GM19351 (cell line): Measurements from ENCODE around the gene TRMT5.

Source experiments
- ATAC-seq: cut with Tn5 transposase; IDR thresholded peaks from one replicate; pipeline ENCODE4 v1.9.1; 2021; ENCODE audit warnings: mild to moderate bottlenecking, moderate library complexity; ENCODE audit not compliant: unreplicated experiment

The TRMT5 gene

GRCh38 chr14:60980811-60981632 lies at the start of gene TRMT5, which contains the start of gene SLC38A6:
TRMT5 (minus strand) TSS chr14:60981079; CDS start chr14:60980973, 106 bp downstream.
SLC38A6 (plus strand) TSS chr14:60981245; CDS start chr14:60981278, 33 bp downstream.
- ATAC-seq = peak; percentile 80

- ATAC-seq = no peak
These were observed 45.6 kb upstream of the TRMT5 start for GRCh38 chr14:61026526-61026925.

- peak; percentile 53 for ATAC-seq
These were observed 44.7 kb upstream of the TRMT5 start for GRCh38 chr14:61025251-61026223.

GRCh38 chr14:61019537-61019936 lies 38.7 kb upstream of the TRMT5 start:
- ATAC-seq = no peak

GRCh38 chr14:61003571-61003970 lies 22.7 kb upstream of the TRMT5 start:
- no peak for ATAC-seq

GRCh38 chr14:60999536-60999935 lies 18.7 kb upstream of the TRMT5 start:
- no peak for ATAC-seq

GRCh38 chr14:60998617-60999016 lies 17.7 kb upstream of the TRMT5 start:
- no peak for ATAC-seq

GRCh38 chr14:60989599-60989998 lies 8.7 kb upstream of the TRMT5 start:
- ATAC-seq = no peak

GRCh38 chr14:60986500-60986899 lies 5.6 kb upstream of the TRMT5 start:
- ATAC-seq = no peak

GRCh38 chr14:60984196-60984595 lies 3.3 kb upstream of the TRMT5 start:
- no peak for ATAC-seq

GRCh38 chr14:60981633-60982455 lies 965 bp upstream of the TRMT5 start:
- no peak for ATAC-seq

GRCh38 chr14:60977847-60978246 lies 3.0 kb downstream of the TRMT5 start:
- ATAC-seq = no peak

- ATAC-seq = no peak
These were observed 5.3 kb downstream of the TRMT5 start for GRCh38 chr14:60975551-60975950.

- ATAC-seq = no peak
These were observed 6.7 kb downstream of the TRMT5 start for GRCh38 chr14:60974090-60974651.

GRCh38 chr14:60973070-60973469 lies 7.8 kb downstream of the TRMT5 start:
- ATAC-seq = no peak

- no peak for ATAC-seq
These were observed 8.6 kb downstream of the TRMT5 start for GRCh38 chr14:60972295-60972694.

GRCh38 chr14:60971271-60971670 lies 9.6 kb downstream of the TRMT5 start:
- ATAC-seq = no peak

- ATAC-seq = no peak
These were observed 10.7 kb downstream of the TRMT5 start for GRCh38 chr14:60970146-60970545.

- ATAC-seq = no peak
These were observed 12.2 kb downstream of the TRMT5 start for GRCh38 chr14:60968671-60969070.

- ATAC-seq = no peak
These were observed 12.8 kb downstream of the TRMT5 start for GRCh38 chr14:60968099-60968498.
